SK-N-SH treated with all-trans-retinoic acid at 6 μM for 48 hours (cell line): ENCODE measurements around the gene CFAP58.
"Not testable (repeated sequence)": the region's sequence is repeated elsewhere in the genome, so short reads cannot be mapped to it uniquely, and the experiment has no call there.

Experiments
- ATAC-seq: fragments of 200-7000 bp; cut with Tn5 transposase; 3 replicates; pipeline ENCODE4 v1.9.1; 2020; ENCODE audit warnings: mild to moderate bottlenecking, moderate library complexity
- ARNTL ChIP-seq: fragments of 450-650 bp; formaldehyde crosslinking; IDR thresholded peaks from 2 replicates; pipeline ENCODE4 v1.5.0; 2020; ENCODE audit warnings: low read depth, mild to moderate bottlenecking, moderate library complexity, borderline replicate concordance
- BACH2 ChIP-seq: fragments of 250-450 bp; sonication (Bioruptor Pico); IDR thresholded peaks from 2 replicates; pipeline ENCODE4 v1.9.0; 2021; ENCODE audit warnings: mild to moderate bottlenecking, borderline replicate concordance
- CSDC2 ChIP-seq: fragments of 250-450 bp; sonication (Bioruptor Pico); IDR thresholded peaks from 2 replicates; pipeline ENCODE4 v1.5.0; 2020; ENCODE audit warnings: mild to moderate bottlenecking, moderate library complexity
- ESRRG ChIP-seq: fragments of 250-450 bp; sonication (Bioruptor Pico); IDR thresholded peaks from 2 replicates; pipeline ENCODE4 v1.6.1; 2021; ENCODE audit warnings: mild to moderate bottlenecking
- GLIS3 ChIP-seq: fragments of 250-450 bp; sonication (Bioruptor Pico); IDR thresholded peaks from 2 replicates; pipeline ENCODE4 v1.5.0; 2020; ENCODE audit warnings: mild to moderate bottlenecking, moderate library complexity
- ISL1 ChIP-seq: fragments of 250-450 bp; sonication (Bioruptor Pico); IDR thresholded peaks from 2 replicates; pipeline ENCODE4 v2.1.2; 2022; ENCODE audit warnings: mild to moderate bottlenecking, moderate library complexity
- OSR1 ChIP-seq: fragments of 250-450 bp; sonication (Bioruptor Pico); IDR thresholded peaks from 2 replicates; pipeline ENCODE4 v1.8.0; 2022; ENCODE audit warnings: moderate library complexity, mild to moderate bottlenecking, inconsistent platforms
- PATZ1 ChIP-seq: fragments of 250-450 bp; sonication (Bioruptor Pico); IDR thresholded peaks from 2 replicates; pipeline ENCODE4 v1.8.0; 2020; ENCODE audit warnings: mild to moderate bottlenecking, moderate library complexity, borderline replicate concordance
- POU6F1 ChIP-seq: fragments of 250-450 bp; sonication (Bioruptor Pico); IDR thresholded peaks from 2 replicates; pipeline ENCODE4 v1.8.0; 2021; ENCODE audit warnings: low read depth, mild to moderate bottlenecking, moderate library complexity, borderline replicate concordance
- PPARA ChIP-seq: fragments of 250-450 bp; sonication (Bioruptor Pico); IDR thresholded peaks from 2 replicates; pipeline ENCODE4 v1.5.0; 2020; ENCODE audit warnings: mild to moderate bottlenecking, borderline replicate concordance
- RARB ChIP-seq: fragments of 250-450 bp; sonication (Bioruptor Pico); IDR thresholded peaks from 2 replicates; pipeline ENCODE4 v1.8.0; 2021; ENCODE audit warnings: mild to moderate bottlenecking, moderate library complexity
- SNAI2 ChIP-seq: fragments of 250-450 bp; sonication (Bioruptor Pico); IDR thresholded peaks from 2 replicates; pipeline ENCODE4 v1.5.0; 2020; ENCODE audit warnings: mild to moderate bottlenecking, moderate library complexity
- TCF4 ChIP-seq: fragments of 250-450 bp; sonication (Bioruptor Pico); IDR thresholded peaks from 2 replicates; pipeline ENCODE4 v1.8.0; 2021; ENCODE audit warnings: mild to moderate bottlenecking, moderate library complexity, borderline replicate concordance
- TOX ChIP-seq: fragments of 250-450 bp; sonication (Bioruptor Pico); IDR thresholded peaks from 2 replicates; pipeline ENCODE4 v1.8.0; 2021; ENCODE audit warnings: mild to moderate bottlenecking, moderate library complexity, borderline replicate concordance
- TSHZ2 ChIP-seq: fragments of 250-450 bp; sonication (Bioruptor Pico); IDR thresholded peaks from 2 replicates; pipeline ENCODE4 v1.5.0; 2020; ENCODE audit warnings: mild to moderate bottlenecking, moderate library complexity
- ZC3H10 ChIP-seq: fragments of 250-450 bp; sonication (Bioruptor Pico); IDR thresholded peaks from 2 replicates; pipeline ENCODE4 v1.5.1; 2021; ENCODE audit warnings: mild to moderate bottlenecking, moderate library complexity
- ZFP3 ChIP-seq: fragments of 250-450 bp; sonication (Bioruptor Pico); IDR thresholded peaks from 2 replicates; pipeline ENCODE4 v1.5.0; 2020; ENCODE audit warnings: mild to moderate bottlenecking, moderate library complexity
- ZFP30 ChIP-seq: fragments of 450-650 bp; formaldehyde crosslinking; IDR thresholded peaks from 2 replicates; pipeline ENCODE4 v1.5.0; 2022; ENCODE audit warnings: mild to moderate bottlenecking, moderate library complexity
- ZNF565 ChIP-seq: fragments of 450-650 bp; formaldehyde crosslinking; conservative IDR thresholded peaks from 2 replicates; pipeline ENCODE4 v1.5.0; 2020; ENCODE audit warnings: low read depth, mild to moderate bottlenecking, moderate library complexity
- ZNF70 ChIP-seq: fragments of 450-650 bp; formaldehyde crosslinking; IDR thresholded peaks from 2 replicates; pipeline ENCODE4 v1.5.0; 2020; ENCODE audit warnings: mild to moderate bottlenecking, moderate library complexity
- TF ChIP-seq, protein P1 (sequence below): fragments of 250-450 bp; sonication (Bioruptor Pico); IDR thresholded peaks from 2 replicates; pipeline ENCODE4 v1.5.1; 2021; ENCODE audit warnings: mild to moderate bottlenecking, moderate library complexity
- TF ChIP-seq, protein P2 (sequence below): fragments of 250-450 bp; sonication (Bioruptor Pico); IDR thresholded peaks from 2 replicates; pipeline ENCODE4 v1.5.1; 2020; ENCODE audit warnings: low read depth, mild to moderate bottlenecking, moderate library complexity

Gene CFAP58

GRCh38 chr10:104457543-104457828, 103.9 kb downstream of the CFAP58 start:
- TF ChIP-seq POU6F1 (CRISPR knock-in tag) = no peak
- TF ChIP-seq, protein P1, sequence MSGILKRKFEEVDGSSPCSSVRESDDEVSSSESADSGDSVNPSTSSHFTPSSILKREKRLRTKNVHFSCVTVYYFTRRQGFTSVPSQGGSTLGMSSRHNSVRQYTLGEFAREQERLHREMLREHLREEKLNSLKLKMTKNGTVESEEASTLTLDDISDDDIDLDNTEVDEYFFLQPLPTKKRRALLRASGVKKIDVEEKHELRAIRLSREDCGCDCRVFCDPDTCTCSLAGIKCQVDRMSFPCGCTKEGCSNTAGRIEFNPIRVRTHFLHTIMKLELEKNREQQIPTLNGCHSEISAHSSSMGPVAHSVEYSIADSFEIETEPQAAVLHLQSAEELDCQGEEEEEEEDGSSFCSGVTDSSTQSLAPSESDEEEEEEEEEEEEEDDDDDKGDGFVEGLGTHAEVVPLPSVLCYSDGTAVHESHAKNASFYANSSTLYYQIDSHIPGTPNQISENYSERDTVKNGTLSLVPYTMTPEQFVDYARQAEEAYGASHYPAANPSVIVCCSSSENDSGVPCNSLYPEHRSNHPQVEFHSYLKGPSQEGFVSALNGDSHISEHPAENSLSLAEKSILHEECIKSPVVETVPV (CRISPR knock-in tag) = no peak
- TF ChIP-seq TSHZ2 (CRISPR knock-in tag) = no peak
- no peak for TF ChIP-seq RARB (CRISPR knock-in tag)
- no peak for TF ChIP-seq GLIS3 (CRISPR knock-in tag)
- TF ChIP-seq, protein P2, sequence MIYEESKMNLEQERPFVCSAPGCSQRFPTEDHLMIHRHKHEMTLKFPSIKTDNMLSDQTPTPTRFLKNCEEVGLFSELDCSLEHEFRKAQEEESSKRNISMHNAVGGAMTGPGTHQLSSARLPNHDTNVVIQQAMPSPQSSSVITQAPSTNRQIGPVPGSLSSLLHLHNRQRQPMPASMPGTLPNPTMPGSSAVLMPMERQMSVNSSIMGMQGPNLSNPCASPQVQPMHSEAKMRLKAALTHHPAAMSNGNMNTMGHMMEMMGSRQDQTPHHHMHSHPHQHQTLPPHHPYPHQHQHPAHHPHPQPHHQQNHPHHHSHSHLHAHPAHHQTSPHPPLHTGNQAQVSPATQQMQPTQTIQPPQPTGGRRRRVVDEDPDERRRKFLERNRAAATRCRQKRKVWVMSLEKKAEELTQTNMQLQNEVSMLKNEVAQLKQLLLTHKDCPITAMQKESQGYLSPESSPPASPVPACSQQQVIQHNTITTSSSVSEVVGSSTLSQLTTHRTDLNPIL (CRISPR knock-in tag) = no peak
- TF ChIP-seq OSR1 (CRISPR knock-in tag) = no peak
- TF ChIP-seq ISL1 (CRISPR knock-in tag) = no peak
- no peak for TF ChIP-seq PPARA (CRISPR knock-in tag)
- TF ChIP-seq SNAI2 (CRISPR knock-in tag) = no peak
- no peak for TF ChIP-seq TCF4 (CRISPR knock-in tag)
- TF ChIP-seq ZNF70 (CRISPR knock-in tag) = no peak
- TF ChIP-seq TOX = no peak
- TF ChIP-seq BACH2 = no peak
- no peak for TF ChIP-seq ZFP30 (CRISPR knock-in tag)
- no peak for TF ChIP-seq CSDC2 (CRISPR knock-in tag)
- TF ChIP-seq ESRRG (CRISPR knock-in tag) = no peak
- no peak for TF ChIP-seq ZNF565 (CRISPR knock-in tag)
- no peak for TF ChIP-seq PATZ1 (CRISPR knock-in tag)
- TF ChIP-seq ARNTL (CRISPR knock-in tag) = no peak
- ATAC-seq = no peak

DNA sequence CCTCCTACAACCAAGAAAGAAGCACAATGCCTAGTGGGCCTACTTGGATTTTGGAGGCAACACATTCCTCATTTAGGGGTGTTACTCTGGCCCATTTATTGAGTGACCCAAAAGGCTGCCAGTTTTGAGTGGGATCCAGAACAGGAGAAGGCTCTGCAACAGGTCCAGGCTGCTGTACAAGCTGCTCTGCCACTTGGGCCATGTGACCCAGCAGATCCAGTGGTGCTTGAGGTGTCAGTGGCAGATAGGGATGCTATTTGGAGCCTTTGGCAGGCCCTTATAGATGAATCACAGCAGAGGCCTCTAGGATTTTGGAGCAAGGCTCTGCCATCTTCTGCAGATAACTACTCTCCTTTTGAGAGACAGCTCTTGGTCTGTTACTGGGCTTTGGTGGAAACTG, 111.9 kb downstream of the CFAP58 start:
- not testable (repeated sequence) for ATAC-seq

GRCh38 chr10:104468818-104469217, 115.2 kb downstream of the CFAP58 start:
- ATAC-seq = not testable (repeated sequence)

GRCh38 chr10:104472505-104472904, 118.9 kb downstream of the CFAP58 start:
- no peak for ATAC-seq
- TF ChIP-seq PATZ1 (CRISPR knock-in tag) = no peak
- TF ChIP-seq RARB (CRISPR knock-in tag) = no peak
- TF ChIP-seq ZC3H10 (CRISPR knock-in tag) = no peak
- TF ChIP-seq TOX = no peak
- no peak for TF ChIP-seq ZFP3 (CRISPR knock-in tag)
- TF ChIP-seq ZNF70 (CRISPR knock-in tag) = no peak
